GM04504 (cell line): ENCODE data around the gene KCNK18.

ENCODE experiments used
- DNase-seq: peaks from one replicate; pipeline ENCODE4 v3.0.0-alpha.2; 2012; ENCODE audit warnings: low read depth

Gene KCNK18

GRCh38 chr10:117254338-117254737, 57.0 kb downstream of the KCNK18 start:
- no peak for DNase-seq

- no peak for DNase-seq
These were observed 57.8 kb downstream of the KCNK18 start for GRCh38 chr10:117254774-117255735.

DNA sequence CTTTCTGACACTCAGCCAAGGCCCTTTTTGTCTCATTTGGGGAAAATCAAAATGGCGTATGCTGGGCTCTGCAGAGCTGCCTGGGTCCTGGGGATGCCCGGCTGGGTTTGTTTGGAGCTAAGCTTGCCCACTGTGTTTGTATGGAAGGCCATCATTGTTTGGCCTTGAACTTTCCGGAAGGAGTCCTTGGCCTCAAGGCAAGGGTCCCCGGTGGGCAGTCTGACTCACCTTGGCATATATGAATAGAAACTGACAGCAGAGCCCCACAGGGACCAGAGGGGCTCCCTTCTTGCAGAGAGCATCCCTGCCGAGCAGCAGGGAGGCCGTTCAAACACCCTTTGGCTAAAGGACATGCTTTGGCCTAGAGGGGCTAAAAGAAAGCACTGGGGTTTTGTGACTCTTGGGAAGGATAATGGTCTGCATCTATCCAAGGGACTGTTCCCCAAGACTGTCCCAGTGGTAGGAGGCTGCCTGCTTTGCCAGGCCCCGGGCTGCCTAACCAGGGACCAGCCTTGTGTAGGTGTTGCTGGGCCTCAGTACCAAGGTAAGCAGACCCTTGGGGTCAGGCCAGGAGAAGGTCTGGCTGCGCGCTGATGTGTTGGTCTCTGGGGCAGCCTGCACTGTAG, 58.7 kb downstream of the KCNK18 start:
- no peak for DNase-seq

GRCh38 chr10:117256910-117257309, 59.6 kb downstream of the KCNK18 start:
- no peak for DNase-seq

- DNase-seq = no peak
These were observed 60.4 kb downstream of the KCNK18 start for GRCh38 chr10:117257721-117258120.

DNA sequence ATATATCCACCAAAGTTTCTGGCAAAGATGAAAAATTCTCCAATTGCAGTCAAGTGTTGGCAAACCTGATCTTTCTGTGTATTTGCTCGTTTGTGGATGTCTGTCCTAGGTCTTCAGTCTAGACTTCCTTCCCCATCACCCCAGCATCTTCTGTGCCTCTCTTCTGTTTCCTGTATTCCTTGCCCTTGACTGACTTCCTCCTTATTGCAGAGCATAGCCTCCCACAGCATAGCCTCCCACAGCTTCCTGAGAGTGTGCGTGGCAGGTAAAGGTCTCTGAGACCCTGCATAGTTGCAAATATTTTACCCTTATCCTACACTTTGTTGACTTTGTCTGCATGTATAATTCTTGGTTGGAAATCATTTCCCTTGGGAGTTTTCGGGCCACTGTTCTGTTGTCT, 62.0 kb downstream of the KCNK18 start:
- DNase-seq = no peak
